GM23248 (cell line): Measurements from ENCODE around the gene PKNOX2.

Source experiments
- EZH2 ChIP-seq: fragments of 200-600 bp; sonication (generic); IDR thresholded peaks from 2 replicates; pipeline ENCODE4 v1.6.1; 2018; ENCODE audit warnings: antibody characterized with exemption, mild to moderate bottlenecking; ENCODE audit not compliant: insufficient read depth, poor library complexity, severe bottlenecking
- EZH2phosphoT487 ChIP-seq: fragments of 200-600 bp; sonication (generic); IDR thresholded peaks from 2 replicates; pipeline ENCODE4 v1.6.1; 2018; ENCODE audit warnings: antibody characterized with exemption, moderate library complexity, mild to moderate bottlenecking, low read depth; ENCODE audit not compliant: insufficient read depth

- TF ChIP-seq EZH2 (no peak), EZH2phosphoT487 (no peak)
Measured at GRCh38 chr11:125242141-125242775, 77.7 kb downstream of the PKNOX2 start.
